Adipocyte (in vitro differentiated cells): ENCODE data around the gene RBBP7.
"Not testable (repeated sequence)": the region's sequence is repeated elsewhere in the genome, so short reads cannot be mapped to it uniquely, and the experiment has no call there.

Experiments used
- DNase-seq: peaks from one replicate; pipeline ENCODE4 v3.0.0-alpha.2; 2015; ENCODE audit warnings: low read depth
- H3K27me3 ChIP-seq: replicated peaks from 2 replicates; pipeline ENCODE4 v1.7.0; 2013; ENCODE audit warnings: mild to moderate bottlenecking, low read length, moderate library complexity; ENCODE audit not compliant: control insufficient read depth, insufficient read depth
- H3K36me3 ChIP-seq: 2 replicates; pipeline ENCODE4 v1.7.0; 2013; ENCODE audit warnings: low read length, mild to moderate bottlenecking, moderate library complexity; ENCODE audit not compliant: control insufficient read depth, insufficient read depth, severe bottlenecking
- H3K4me1 ChIP-seq: 2 replicates; pipeline ENCODE4 v1.7.0; 2013; ENCODE audit warnings: mild to moderate bottlenecking, low read length, moderate library complexity; ENCODE audit not compliant: control insufficient read depth, insufficient read depth
- H3K4me3 ChIP-seq: 2 replicates; pipeline ENCODE4 v1.7.0; 2013; ENCODE audit warnings: mild to moderate bottlenecking, low read length, moderate library complexity
- H3K9ac ChIP-seq: 2 replicates; pipeline ENCODE4 v1.7.0; 2013; ENCODE audit warnings: mild to moderate bottlenecking, low read length, moderate library complexity
- H3K9me3 ChIP-seq: 2 replicates; pipeline ENCODE4 v1.7.0; 2013; ENCODE audit warnings: mild to moderate bottlenecking, low read length, moderate library complexity; ENCODE audit not compliant: control insufficient read depth

RBBP7 gene

DNA sequence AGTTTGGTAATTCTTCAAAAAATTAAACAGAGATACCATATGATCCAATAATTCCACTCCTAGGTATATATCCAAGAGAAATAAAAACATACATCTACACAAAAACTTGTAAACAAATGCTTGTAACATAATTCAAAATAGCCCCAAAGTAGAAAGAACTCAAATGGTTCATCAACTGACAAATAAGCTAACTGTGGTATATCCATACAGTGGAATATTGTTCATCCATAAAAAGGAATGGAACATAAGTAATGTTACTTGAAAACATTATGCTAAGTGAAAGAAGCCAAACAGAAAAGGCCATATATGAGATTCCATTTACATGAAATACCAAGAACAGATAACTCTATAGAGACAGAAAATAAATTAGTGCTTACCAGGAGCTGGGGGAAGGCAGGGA is 13.4 kb downstream of the RBBP7 start:
- Histone ChIP-seq H3K9ac (no peak overlapping the region), H3K4me3 (no peak overlapping the region), H3K36me3 (peaks cover 54% of the 10 kb centered on the region), H3K4me1 (peaks cover 1% of the 10 kb centered on the region), H3K27me3 (no peaks in the 10 kb centered on the region), H3K9me3 (peaks cover 8% of the 10 kb centered on the region)
- no peak for DNase-seq

DNA sequence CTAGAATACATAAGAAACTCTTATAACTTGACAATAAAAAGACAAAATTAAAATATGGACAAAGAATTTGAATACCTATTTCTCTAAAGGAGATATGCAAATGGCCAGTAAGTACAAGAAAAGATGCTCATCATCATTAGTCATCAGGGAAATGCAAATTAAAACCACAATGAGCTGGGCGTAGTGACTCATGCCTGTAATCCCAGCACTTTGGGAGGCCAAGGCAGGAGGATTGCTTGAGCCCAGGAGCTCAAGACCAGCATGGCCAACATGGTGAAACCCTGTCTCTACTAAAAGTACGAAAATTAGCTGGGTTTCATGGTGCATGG is 14.1 kb downstream of the RBBP7 start:
- not testable (repeated sequence) for H3K4me3 ChIP-seq, H3K9me3 ChIP-seq, DNase-seq, H3K4me1 ChIP-seq, H3K27me3 ChIP-seq, H3K9ac ChIP-seq
- H3K36me3 ChIP-seq: peaks cover 49% of the 10 kb centered on the region

DNA sequence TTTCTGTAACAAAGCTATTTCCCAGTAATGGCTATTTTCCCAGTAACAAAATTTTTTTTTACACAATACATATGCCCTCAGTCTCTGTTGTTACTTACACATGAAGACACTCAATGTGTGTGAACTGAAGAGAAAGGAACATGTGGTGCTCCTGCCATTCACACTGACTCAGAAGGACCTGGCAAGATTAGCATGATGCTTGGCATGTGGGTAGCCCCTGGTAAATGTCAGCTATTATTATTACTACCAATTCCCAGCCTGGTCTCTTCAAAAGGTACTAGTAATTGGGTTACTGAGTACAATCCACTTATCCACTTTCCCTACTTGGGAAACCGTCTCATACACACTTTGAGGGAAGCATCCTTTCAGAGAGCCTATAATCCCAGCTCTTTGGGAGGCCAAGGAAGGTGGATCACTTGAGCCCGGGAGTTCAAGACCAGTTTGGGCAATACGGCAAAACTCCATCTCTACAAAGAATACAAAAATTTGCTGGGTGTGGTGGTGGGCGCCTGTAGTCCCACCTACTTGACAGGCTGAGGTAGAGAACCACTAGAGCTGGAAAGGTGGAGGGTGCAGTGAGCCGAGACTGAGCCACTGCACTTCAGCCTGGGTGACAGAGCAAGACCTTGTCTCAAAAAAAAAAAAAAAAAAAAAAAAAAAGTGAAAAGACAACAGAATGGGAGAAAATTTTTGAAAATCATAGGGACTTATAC is 14.6 kb downstream of the RBBP7 start:
- Histone ChIP-seq H3K4me1 (peaks cover 8% of the 10 kb centered on the region), H3K9me3 (peaks cover 8% of the 10 kb centered on the region), H3K9ac (no peak overlapping the region), H3K27me3 (no peaks in the 10 kb centered on the region), H3K36me3 (peaks cover 49% of the 10 kb centered on the region), H3K4me3 (no peak overlapping the region)
- DNase-seq: no peak

DNA sequence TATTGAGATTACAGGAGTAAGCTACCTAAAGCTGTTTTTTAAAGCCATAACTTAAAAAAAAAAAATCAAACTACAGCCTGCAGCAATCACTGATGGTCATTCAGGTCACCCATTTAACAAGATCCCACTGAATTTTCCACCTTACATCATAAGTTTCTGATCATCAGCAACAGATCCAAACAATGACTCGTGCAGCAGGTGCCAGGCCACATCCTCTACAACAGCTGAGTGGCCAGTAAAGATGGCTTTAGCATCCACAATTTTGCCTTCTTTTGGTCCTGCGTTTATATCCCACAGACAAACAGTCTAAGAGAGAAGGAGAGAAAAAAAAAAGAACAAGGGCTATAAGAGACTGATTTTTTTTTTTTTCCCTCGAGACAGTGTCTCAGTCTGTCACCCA is 16.6 kb downstream of the RBBP7 start:
- Histone ChIP-seq H3K4me1 (peaks cover 8% of the 10 kb centered on the region), H3K9ac (no peak overlapping the region), H3K36me3 (peaks cover 46% of the 10 kb centered on the region), H3K27me3 (no peaks in the 10 kb centered on the region), H3K4me3 (no peak overlapping the region), H3K9me3 (peaks cover 8% of the 10 kb centered on the region)
- no peak for DNase-seq

DNA sequence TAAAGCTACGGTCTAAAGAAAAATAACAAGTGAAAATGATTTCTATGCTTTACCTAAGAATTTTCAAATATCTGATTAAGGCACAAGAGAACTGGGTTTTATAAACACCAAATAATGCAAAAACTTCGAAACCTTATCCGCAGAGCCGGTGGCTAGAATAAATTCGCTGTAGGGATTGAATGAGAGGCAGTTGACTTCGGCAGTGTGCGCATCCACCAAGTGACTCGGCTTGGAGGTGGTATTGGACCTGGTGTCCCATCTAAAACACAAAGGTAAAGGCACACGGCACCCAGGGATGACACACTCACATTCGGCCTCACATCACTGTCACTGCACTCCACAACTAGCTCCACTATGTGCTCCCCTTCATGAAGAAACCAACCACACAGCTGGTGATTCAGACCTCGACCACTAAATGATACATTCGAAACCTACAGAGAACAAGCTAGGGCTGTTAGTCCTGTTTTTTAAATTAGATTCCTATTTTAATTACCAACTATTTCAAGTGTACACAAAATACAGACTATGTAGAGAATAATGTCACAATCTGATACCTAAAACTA is 17.5 kb downstream of the RBBP7 start:
- Histone ChIP-seq H3K27me3 (no peaks in the 10 kb centered on the region), H3K36me3 (peaks cover 43% of the 10 kb centered on the region), H3K4me3 (no peak overlapping the region), H3K4me1 (peaks cover 8% of the 10 kb centered on the region), H3K9ac (no peak overlapping the region), H3K9me3 (peaks cover 8% of the 10 kb centered on the region)
- no peak for DNase-seq

DNA sequence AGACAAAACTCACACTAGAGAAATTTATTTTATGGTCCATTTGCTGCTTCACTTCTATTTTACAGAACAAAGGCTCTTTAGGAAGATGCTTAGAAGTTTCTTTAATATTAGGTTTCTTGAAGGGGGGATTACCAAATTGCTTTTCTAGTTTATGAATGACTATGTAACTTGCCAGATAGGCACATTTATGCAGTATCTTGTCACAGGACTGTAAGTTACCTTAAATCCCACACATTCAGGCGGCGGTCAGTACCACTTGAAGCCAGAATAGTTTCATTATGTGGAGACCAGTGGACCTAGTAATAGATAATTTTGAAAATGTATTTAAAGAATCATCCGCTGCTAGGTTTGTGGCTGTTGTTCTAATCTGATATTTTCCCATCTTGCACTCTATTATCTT is 18.3 kb downstream of the RBBP7 start:
- Histone ChIP-seq H3K9me3 (peaks cover 1% of the 10 kb centered on the region), H3K9ac (no peak overlapping the region), H3K4me1 (peaks cover 8% of the 10 kb centered on the region), H3K4me3 (no peak overlapping the region), H3K27me3 (no peaks in the 10 kb centered on the region), H3K36me3 (peaks cover 34% of the 10 kb centered on the region)
- no peak for DNase-seq

DNA sequence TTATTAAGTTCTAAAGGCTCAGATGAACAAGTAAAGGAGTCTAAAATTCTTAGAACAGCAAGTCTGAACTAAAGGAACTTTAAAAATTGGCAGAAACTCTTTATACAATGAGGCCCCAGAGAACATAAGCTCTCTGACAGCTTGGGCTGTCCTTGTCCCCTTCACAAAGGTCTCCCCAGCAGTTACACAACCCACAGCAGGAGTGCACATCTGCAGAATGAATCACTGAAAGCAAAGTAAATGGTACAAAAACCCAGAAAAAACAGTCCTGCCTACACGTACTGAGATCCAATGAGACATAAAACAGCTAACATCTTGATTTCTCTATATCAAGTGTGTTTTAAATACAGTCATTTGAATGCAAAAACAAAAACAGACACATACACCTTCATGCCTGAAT is 18.7 kb downstream of the RBBP7 start:
- Histone ChIP-seq H3K4me3 (no peak overlapping the region), H3K9me3 (no peaks in the 10 kb centered on the region), H3K27me3 (no peaks in the 10 kb centered on the region), H3K36me3 (peaks cover 33% of the 10 kb centered on the region), H3K4me1 (peaks cover 8% of the 10 kb centered on the region), H3K9ac (no peak overlapping the region)
- DNase-seq: peak; percentile 44

DNA sequence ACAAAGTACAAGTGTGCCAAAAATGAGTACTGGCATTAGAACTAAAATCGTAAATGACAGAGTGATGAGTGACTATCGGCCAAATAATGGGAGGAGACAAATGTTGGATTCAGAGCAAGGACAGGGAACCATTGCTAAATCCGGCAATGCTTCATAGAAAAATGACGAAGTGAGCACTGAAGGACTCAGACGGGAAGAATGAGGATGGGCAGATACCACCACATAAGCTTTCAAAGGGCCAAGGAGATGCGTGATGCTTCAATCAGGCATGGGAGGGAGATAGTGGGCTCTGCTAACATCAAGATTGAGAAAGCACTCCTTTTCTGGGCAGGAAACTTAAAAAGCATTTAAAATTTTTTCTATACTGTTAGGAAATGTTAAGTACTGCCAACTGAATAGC is 21.6 kb downstream of the RBBP7 start:
- Histone ChIP-seq H3K36me3 (peaks cover 53% of the 10 kb centered on the region), H3K4me3 (no peak overlapping the region), H3K4me1 (peaks cover 8% of the 10 kb centered on the region), H3K27me3 (no peaks in the 10 kb centered on the region), H3K9ac (no peak overlapping the region), H3K9me3 (no peaks in the 10 kb centered on the region)
- no peak for DNase-seq

DNA sequence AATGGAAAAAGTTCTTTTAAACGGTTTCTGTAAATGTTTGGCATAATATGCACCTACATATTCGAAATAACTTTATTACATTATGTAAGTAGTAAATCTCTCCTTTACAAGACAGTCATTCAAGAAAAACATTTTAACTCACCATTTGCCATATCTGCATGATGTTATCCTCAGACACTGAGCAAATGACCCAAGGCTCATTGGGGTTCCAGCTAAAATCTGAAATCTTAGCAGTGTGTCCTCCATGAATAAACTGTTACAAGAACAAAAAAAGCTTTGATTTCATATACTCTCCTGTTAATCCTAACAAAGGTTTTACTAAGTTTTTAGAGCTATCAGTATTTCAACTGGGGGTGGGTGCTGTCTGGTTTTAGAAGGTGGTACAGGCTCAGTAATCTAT is 24.5 kb downstream of the RBBP7 start:
- Histone ChIP-seq H3K9ac (no peak overlapping the region), H3K4me1 (peaks cover 9% of the 10 kb centered on the region), H3K9me3 (no peaks in the 10 kb centered on the region), H3K4me3 (no peak overlapping the region), H3K27me3 (no peaks in the 10 kb centered on the region), H3K36me3 (peaks cover 61% of the 10 kb centered on the region)
- no peak for DNase-seq

DNA sequence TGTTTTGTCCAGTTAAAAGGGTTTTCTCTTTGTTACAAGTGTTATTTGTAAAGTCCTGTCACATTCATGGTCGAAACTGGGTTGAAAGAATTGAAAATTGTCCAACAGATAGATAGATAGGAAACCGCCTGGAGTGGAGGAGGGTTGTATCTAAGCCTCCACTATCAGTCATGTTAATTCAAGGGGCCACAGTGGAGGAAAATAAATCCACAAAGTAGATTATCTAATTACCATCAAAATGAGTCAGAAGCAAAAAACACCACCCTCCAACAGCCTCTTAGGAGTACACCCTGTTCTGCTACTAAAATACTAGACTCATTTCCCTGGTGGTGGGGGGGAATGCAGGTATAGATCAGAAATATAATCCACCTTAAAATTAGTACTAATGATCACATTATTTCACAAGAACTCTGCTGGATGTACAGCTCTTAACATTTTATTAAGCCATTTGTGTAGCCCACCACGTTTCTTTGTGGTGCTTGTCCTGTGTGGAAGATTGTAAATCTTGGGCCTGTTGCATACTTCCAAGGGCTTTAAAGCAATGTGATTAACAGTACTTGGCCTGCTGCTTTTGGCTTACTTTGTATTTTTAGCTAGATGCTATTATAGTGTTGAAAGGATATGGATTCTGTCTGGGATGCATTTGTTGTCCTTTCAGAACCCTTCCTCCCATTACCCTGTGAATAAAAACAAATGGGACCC is 26.8 kb downstream of the RBBP7 start:
- Histone ChIP-seq H3K9me3 (no peaks in the 10 kb centered on the region), H3K27me3 (no peaks in the 10 kb centered on the region), H3K36me3 (peaks cover 80% of the 10 kb centered on the region), H3K9ac (no peak overlapping the region), H3K4me3 (no peak overlapping the region), H3K4me1 (peaks cover 29% of the 10 kb centered on the region)
- DNase-seq: no peak

DNA sequence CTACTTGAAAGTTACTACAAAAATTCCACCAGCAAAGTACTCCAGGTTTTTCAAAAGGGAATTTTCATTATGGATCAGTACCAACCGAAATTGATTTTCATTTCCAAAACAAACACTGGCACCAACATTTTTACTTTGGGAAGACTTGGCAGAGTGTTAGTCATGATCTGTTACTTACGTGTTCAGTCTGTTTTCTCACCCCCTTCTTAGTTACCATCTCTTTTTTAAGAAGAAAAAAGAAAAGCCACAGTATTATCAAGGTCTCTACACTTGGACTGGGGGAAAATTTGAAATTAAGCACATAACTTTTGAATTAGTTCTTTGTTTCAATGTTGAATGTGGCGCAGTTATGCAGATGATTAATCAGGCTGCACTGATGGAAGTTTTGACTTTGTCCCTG is 27.5 kb downstream of the RBBP7 start:
- Histone ChIP-seq H3K4me1 (peaks cover 36% of the 10 kb centered on the region), H3K27me3 (no peaks in the 10 kb centered on the region), H3K4me3 (no peak overlapping the region), H3K9me3 (no peaks in the 10 kb centered on the region), H3K36me3 (peaks cover 86% of the 10 kb centered on the region), H3K9ac (no peak overlapping the region)
- no peak for DNase-seq
